ENCODE measurements around the gene ASXL1. TPM values are rescaled to one million over a fixed set of nuclear protein-coding genes. Genes with fewer than 3 reads are reported as not detected.
"Not testable (repeated sequence)": the region's sequence is repeated elsewhere in the genome, so short reads cannot be mapped to it uniquely, and the experiment has no call there.

Gene ASXL1
- total and polyA plus RNA-seq, 9 donors = 28.4 to 42.3 (median 34.7) TPM

GRCh38 chr20:32322260-32322659 is 35.9 kb upstream of the ASXL1 start:
- not testable (repeated sequence) for H3K36me3 ChIP-seq (ENCODE audit: control insufficient read depth, insufficient read depth, low read length); H3K27me3 ChIP-seq (ENCODE audit: control insufficient read depth, insufficient read depth, low read length); H3K27ac ChIP-seq (ENCODE audit: low read length); H3K9me3 ChIP-seq (replicated peaks; ENCODE audit: control insufficient read depth, low read depth, low read length); DNase-seq; H3K4me1 ChIP-seq (ENCODE audit: control insufficient read depth, insufficient read depth, low read length); H3K4me3 ChIP-seq (ENCODE audit: low read length)
- WGBS (ENCODE audit: insufficient coverage) = 92% methylated on average over 2 of the region's 12 CpGs

GRCh38 chr20:32323761-32324160 is 34.4 kb upstream of the ASXL1 start:
- H3K4me1 ChIP-seq (ENCODE audit: control insufficient read depth, insufficient read depth, low read length) = not testable (repeated sequence)
- no CpG with 5 or more reads among the region's 5 CpGs for WGBS (ENCODE audit: insufficient coverage)

DNA sequence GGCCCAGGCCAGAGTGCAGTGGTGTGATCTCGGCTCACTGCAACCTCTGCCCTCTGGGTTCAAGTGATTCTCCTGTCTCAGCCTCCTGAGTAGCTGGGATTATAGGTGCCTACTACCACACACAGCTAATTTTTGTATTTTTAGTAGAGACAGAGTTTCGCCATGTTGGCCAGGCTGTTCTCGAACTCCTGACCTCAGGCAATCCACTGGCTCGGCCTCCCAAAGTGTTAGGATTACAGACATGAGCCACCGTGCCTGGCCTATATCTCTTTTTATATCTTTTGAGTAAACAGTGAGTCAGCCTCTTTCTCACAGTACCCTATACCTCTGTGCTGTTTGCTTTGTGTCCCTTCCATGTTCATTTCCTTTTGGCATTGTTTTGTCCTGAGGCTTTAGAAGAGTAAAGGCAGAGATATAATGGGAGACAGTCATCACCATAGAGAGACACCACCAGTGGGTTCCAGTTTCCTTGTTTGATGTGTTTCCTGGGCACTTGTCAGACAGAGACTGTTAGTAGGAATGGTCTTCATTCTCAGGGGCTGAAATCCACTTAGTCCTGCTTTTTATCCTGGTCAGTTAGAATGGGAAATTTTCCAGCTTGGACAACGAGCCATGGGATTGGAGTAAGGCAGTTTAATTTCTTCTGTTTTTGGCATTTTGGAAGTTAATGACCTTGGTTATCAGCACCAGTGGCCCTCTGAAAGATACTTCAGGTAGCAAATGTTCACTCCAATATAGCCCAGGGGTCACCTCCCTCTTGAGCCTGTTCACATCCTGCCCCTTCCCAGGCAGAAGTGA is 32.2 kb upstream of the ASXL1 start:
- no peak for DNase-seq
- no peak overlapping the region for H3K27ac ChIP-seq (ENCODE audit: low read length)
- 67% methylated on average over 1 of the region's 6 CpGs for WGBS (ENCODE audit: insufficient coverage)

More at GRCh38 chr20:32323761-32324160, 34.4 kb upstream of the ASXL1 start:
- peaks cover 15% of the 10 kb centered on the region for H3K36me3 ChIP-seq (ENCODE audit: control insufficient read depth, insufficient read depth, low read length)
- DNase-seq; H3K9me3 ChIP-seq (replicated peaks; ENCODE audit: control insufficient read depth, low read depth, low read length); H3K27ac ChIP-seq (ENCODE audit: low read length); H3K4me3 ChIP-seq (ENCODE audit: low read length); H3K27me3 ChIP-seq (ENCODE audit: control insufficient read depth, insufficient read depth, low read length): not testable (repeated sequence)

GRCh38 chr20:32326504-32326845 is 31.7 kb upstream of the ASXL1 start:
- peaks cover 30% of the 10 kb centered on the region for H3K36me3 ChIP-seq (ENCODE audit: control insufficient read depth, insufficient read depth, low read length)
- H3K27me3 ChIP-seq (ENCODE audit: control insufficient read depth, insufficient read depth, low read length) = no peaks in the 10 kb centered on the region
- WGBS (ENCODE audit: insufficient coverage) = no CpG with 5 or more reads among the region's 1 CpG
- H3K27ac ChIP-seq (ENCODE audit: low read length) = no peak overlapping the region
- H3K4me3 ChIP-seq (ENCODE audit: low read length) = no peak overlapping the region
- H3K9me3 ChIP-seq (replicated peaks; ENCODE audit: control insufficient read depth, low read depth, low read length) = no peaks in the 10 kb centered on the region
- no peak for DNase-seq
- no peaks in the 10 kb centered on the region for H3K4me1 ChIP-seq (ENCODE audit: control insufficient read depth, insufficient read depth, low read length)

More for the DNA sequence above, 32.2 kb upstream of the ASXL1 start:
- H3K9me3 ChIP-seq (replicated peaks; ENCODE audit: control insufficient read depth, low read depth, low read length) = no peaks in the 10 kb centered on the region
- no peaks in the 10 kb centered on the region for H3K4me1 ChIP-seq (ENCODE audit: control insufficient read depth, insufficient read depth, low read length)
- no peak overlapping the region for H3K4me3 ChIP-seq (ENCODE audit: low read length)
- peaks cover 24% of the 10 kb centered on the region for H3K36me3 ChIP-seq (ENCODE audit: control insufficient read depth, insufficient read depth, low read length)
- H3K27me3 ChIP-seq (ENCODE audit: control insufficient read depth, insufficient read depth, low read length) = no peaks in the 10 kb centered on the region

DNA sequence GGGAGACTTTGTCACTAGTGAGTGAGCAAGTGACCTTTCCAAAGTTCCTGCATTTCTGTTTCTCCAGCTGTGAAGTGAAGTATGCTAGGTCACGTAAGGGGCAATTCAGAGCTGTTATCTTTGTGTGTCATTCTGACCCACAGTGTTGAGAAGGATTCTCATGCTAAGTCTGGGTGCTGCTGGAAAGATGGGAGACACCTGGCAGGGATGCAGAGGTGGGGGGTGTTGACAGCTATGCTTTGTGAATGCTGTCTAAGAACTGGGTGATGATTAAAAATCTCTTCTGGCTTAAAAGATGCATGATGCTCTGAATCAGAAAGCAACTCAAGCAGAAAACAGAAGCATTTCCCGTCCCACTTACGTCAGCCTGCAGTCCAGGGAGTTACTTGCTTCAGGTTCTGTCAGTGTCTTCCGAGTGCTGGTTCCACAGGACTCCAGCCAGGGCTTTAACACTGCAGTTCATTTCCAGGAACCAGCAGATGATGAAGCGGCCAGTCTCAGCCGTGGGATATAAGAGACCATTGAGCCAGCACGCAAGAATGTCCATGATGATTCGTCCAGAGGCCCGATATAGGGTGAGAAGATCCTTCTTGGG is 30.9 kb upstream of the ASXL1 start:
- Histone ChIP-seq H3K36me3 (ENCODE audit: control insufficient read depth, insufficient read depth, low read length) (peaks cover 37% of the 10 kb centered on the region), H3K27ac (ENCODE audit: low read length) (no peak overlapping the region), H3K4me1 (ENCODE audit: control insufficient read depth, insufficient read depth, low read length) (no peaks in the 10 kb centered on the region), H3K27me3 (ENCODE audit: control insufficient read depth, insufficient read depth, low read length) (no peaks in the 10 kb centered on the region), H3K4me3 (ENCODE audit: low read length) (no peak overlapping the region), H3K9me3 (replicated peaks; ENCODE audit: control insufficient read depth, low read depth, low read length) (no peaks in the 10 kb centered on the region)
- DNase-seq = peak; percentile 48
- WGBS (ENCODE audit: insufficient coverage) = 83% methylated on average over 5 of the region's 9 CpGs

DNA sequence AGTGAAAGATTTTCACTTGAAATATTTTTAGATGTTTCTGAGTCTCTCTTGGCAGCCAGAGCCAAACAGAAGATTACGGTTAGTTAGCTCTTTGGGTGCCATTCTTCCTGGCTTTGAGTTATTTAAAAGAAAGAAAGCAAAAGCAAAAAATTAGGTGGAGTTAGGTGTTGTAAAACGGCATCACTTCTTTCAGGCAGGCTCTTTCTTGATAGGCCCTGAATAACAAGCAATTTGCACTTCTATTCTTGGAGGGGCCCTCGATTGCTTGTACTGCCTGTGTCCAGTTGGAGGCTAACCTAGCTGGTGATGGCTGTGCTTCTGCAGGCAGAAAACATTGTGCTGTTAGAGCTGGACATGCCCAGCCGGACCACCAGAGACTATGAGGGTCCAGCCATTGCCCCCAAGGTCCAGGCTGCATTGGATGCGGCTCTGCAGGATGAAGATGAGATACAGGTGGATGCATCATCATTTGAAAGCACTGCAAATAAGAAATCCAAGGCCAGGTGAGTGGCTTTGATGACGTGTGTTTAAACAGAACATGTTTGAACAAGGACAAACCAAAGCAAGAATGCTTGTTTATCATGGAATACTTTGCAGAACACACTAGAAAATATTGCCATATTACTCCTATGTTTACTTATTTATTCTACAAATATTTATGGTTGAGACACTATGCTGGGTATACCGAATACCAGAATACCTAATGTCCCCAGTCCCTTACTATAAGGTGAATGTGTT is 28.1 kb upstream of the ASXL1 start:
- 83% methylated on average over 4 of the region's 7 CpGs for WGBS (ENCODE audit: insufficient coverage)
- no peaks in the 10 kb centered on the region for H3K4me1 ChIP-seq (ENCODE audit: control insufficient read depth, insufficient read depth, low read length)
- H3K27ac ChIP-seq (ENCODE audit: low read length) = no peak overlapping the region
- H3K4me3 ChIP-seq (ENCODE audit: low read length) = no peak overlapping the region
- H3K27me3 ChIP-seq (ENCODE audit: control insufficient read depth, insufficient read depth, low read length) = no peaks in the 10 kb centered on the region
- H3K9me3 ChIP-seq (replicated peaks; ENCODE audit: control insufficient read depth, low read depth, low read length) = no peaks in the 10 kb centered on the region
- H3K36me3 ChIP-seq (ENCODE audit: control insufficient read depth, insufficient read depth, low read length) = peaks cover 44% of the 10 kb centered on the region
- DNase-seq = no peak

- H3K4me3 ChIP-seq (ENCODE audit: low read length) = no peak overlapping the region
- peaks cover 44% of the 10 kb centered on the region for H3K36me3 ChIP-seq (ENCODE audit: control insufficient read depth, insufficient read depth, low read length)
- no peaks in the 10 kb centered on the region for H3K27me3 ChIP-seq (ENCODE audit: control insufficient read depth, insufficient read depth, low read length)
- no CpG with 5 or more reads among the region's 1 CpG for WGBS (ENCODE audit: insufficient coverage)
- no peaks in the 10 kb centered on the region for H3K4me1 ChIP-seq (ENCODE audit: control insufficient read depth, insufficient read depth, low read length)
- no peak for DNase-seq
- no peak overlapping the region for H3K27ac ChIP-seq (ENCODE audit: low read length)
- no peaks in the 10 kb centered on the region for H3K9me3 ChIP-seq (replicated peaks; ENCODE audit: control insufficient read depth, low read depth, low read length)
These were observed 27.6 kb upstream of the ASXL1 start for GRCh38 chr20:32330555-32330897.

DNA sequence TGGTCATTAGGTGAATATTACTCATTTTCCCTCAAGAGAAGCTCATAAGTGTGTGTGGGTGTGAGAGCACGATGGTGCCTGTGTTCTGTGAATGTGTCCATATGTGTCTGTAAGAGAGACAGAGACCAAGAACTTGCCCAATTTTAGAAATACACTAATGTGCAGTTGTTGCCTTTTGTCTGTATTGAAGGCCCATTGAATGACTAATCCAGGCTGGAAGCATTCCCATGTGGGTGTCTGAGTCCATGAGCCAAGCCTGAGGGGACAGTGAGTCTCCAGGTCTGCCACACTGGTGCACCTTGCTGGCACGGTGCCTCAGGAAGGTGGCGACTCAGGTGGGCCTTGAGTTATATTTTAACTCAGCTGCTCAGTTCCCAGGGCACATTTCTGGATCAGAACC is 25.5 kb upstream of the ASXL1 start:
- Histone ChIP-seq H3K9me3 (replicated peaks; ENCODE audit: control insufficient read depth, low read depth, low read length) (no peaks in the 10 kb centered on the region), H3K4me3 (ENCODE audit: low read length) (no peak overlapping the region), H3K4me1 (ENCODE audit: control insufficient read depth, insufficient read depth, low read length) (no peaks in the 10 kb centered on the region), H3K27ac (ENCODE audit: low read length) (no peak overlapping the region), H3K36me3 (ENCODE audit: control insufficient read depth, insufficient read depth, low read length) (peaks cover 34% of the 10 kb centered on the region), H3K27me3 (ENCODE audit: control insufficient read depth, insufficient read depth, low read length) (no peaks in the 10 kb centered on the region)
- WGBS (ENCODE audit: insufficient coverage) = 93% methylated on average over 2 of the region's 3 CpGs
- DNase-seq = no peak

DNA sequence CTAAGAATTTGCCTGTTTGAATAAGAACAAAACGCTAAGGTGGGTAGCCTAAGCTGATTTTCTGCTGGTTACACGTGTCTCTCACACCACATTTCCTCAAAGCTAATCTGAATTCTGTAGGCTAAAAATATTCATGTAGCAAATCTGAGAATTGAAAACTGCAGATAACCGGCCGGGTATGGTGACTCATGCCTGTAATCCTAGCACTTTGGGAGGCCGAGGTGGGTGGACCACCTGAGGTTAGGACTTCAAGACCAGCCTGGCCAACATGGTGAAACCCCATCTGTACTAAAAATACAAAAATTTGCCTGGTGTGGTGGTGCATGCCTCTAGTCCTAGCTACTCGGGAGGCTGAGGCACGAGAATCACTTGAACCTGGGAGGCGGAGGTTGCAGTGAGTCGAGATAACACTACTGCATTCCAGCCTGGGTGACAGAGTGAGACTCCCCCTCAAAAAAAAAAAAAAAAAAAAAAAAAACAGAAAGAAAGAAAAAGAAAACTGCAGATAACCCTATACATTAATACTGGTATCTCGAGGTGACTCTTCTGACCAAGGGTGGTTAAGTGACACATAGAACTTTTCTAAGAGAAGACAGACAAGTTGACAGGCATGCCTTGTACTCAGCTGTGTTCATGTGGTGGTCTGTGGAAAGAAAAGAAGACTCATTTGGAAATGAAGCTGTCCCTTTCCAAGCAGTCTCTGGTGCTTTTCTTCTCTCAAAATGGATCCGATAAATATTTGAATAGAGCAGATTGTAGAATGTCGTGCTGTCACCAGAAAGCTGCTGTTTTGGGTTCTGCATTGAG is 24.7 kb upstream of the ASXL1 start:
- Histone ChIP-seq H3K9me3 (replicated peaks; ENCODE audit: control insufficient read depth, low read depth, low read length) (no peaks in the 10 kb centered on the region), H3K4me1 (ENCODE audit: control insufficient read depth, insufficient read depth, low read length) (no peaks in the 10 kb centered on the region), H3K4me3 (ENCODE audit: low read length) (no peak overlapping the region), H3K36me3 (ENCODE audit: control insufficient read depth, insufficient read depth, low read length) (peaks cover 32% of the 10 kb centered on the region), H3K27ac (ENCODE audit: low read length) (no peak overlapping the region), H3K27me3 (ENCODE audit: control insufficient read depth, insufficient read depth, low read length) (no peaks in the 10 kb centered on the region)
- WGBS (ENCODE audit: insufficient coverage) = 92% methylated on average over 2 of the region's 12 CpGs
- DNase-seq = no peak
